Natural killer cell (primary cell): ENCODE data around the gene CD8A. TPM values are rescaled to one million over a fixed set of nuclear protein-coding genes. Genes with fewer than 3 reads are reported as not detected.

ENCODE experiments used
- ATAC-seq, 3 donors: fragments of 150-1000 bp in 2 of 3; fragments of 200-7000 bp in 1 of 3; cut with Tn5 transposase; 1 replicate in 1 of 3; 2 replicates in 2 of 3; pipeline ENCODE4 v1.10.0; 2021; ENCODE audit warnings: mild to moderate bottlenecking in 2 of 3, moderate library complexity in 2 of 3
- DNase-seq, 2 donors: peaks; one replicate each; pipeline versions ENCODE4 v3.0.0 to v3.0.0-alpha.2; 2013 to 2021; ENCODE audit warnings: mixed read lengths in 1 of 2
- H3K27ac ChIP-seq: one replicate; pipeline ENCODE4 v1.5.1; 2013; ENCODE audit warnings: mild to moderate bottlenecking, low read length
- H3K27me3 ChIP-seq: one replicate; pipeline ENCODE4 v1.6.1; 2013; ENCODE audit warnings: low read length; ENCODE audit not compliant: control insufficient read depth, insufficient read depth
- H3K36me3 ChIP-seq: one replicate; pipeline ENCODE4 v1.6.1; 2013; ENCODE audit warnings: low read length; ENCODE audit not compliant: control insufficient read depth, insufficient read depth
- H3K4me1 ChIP-seq: one replicate; pipeline ENCODE4 v1.6.1; 2013; ENCODE audit warnings: low read length; ENCODE audit not compliant: control insufficient read depth, insufficient read depth
- H3K4me3 ChIP-seq: one replicate; pipeline ENCODE4 v1.5.1; 2013; ENCODE audit warnings: low read length
- H3K9me3 ChIP-seq: one replicate; pipeline ENCODE4 v1.6.1; 2013; ENCODE audit warnings: low read length; ENCODE audit not compliant: control insufficient read depth, insufficient read depth
- H3K27ac Mint-ChIP-seq, 2 donors: one replicate each; pipeline ENCODE4 v1.8.0; 2022; ENCODE audit warnings: mild to moderate bottlenecking in 2 of 2, mixed read lengths in 2 of 2, moderate library complexity in 1 of 2
- H3K27me3 Mint-ChIP-seq, 2 donors: one replicate each; pipeline ENCODE4 v1.8.0; 2022; ENCODE audit warnings: low read depth in 2 of 2, mixed read lengths in 2 of 2
- H3K36me3 Mint-ChIP-seq: one replicate; pipeline ENCODE4 v1.8.0; 2022; ENCODE audit warnings: mixed read lengths
- H3K4me1 Mint-ChIP-seq, 2 donors: one replicate each; pipeline ENCODE4 v1.8.0; 2022; ENCODE audit warnings: mixed read lengths in 2 of 2
- H3K4me3 Mint-ChIP-seq: one replicate; pipeline ENCODE4 v1.8.0; 2022; ENCODE audit warnings: mild to moderate bottlenecking, moderate library complexity, mixed read lengths
- H3K9me3 Mint-ChIP-seq, 2 donors: one replicate each; pipeline ENCODE4 v1.8.0; 2022; ENCODE audit warnings: mixed read lengths in 2 of 2
- CTCF ChIP-seq: fragments of 200-600 bp; IDR thresholded peaks from one replicate; pipeline ENCODE4 v1.8.0; 2022; ENCODE audit warnings: antibody characterized with exemption
- WGBS: methylation state at CpG from one replicate; pipeline ENCODE4 v1.1.7; 2013; ENCODE audit warnings: missing lambda C conversion rate; ENCODE audit not compliant: insufficient coverage; 5-methylcytosine and 5-hydroxymethylcytosine counted together
- intact Hi-C: fragments of 100-400 bp; cut with micrococcal nuclease; formaldehyde crosslinking; loops from one replicate; pipeline ENCODE4 v1.14.2; 2022
- total RNA-seq, 4 donors: library from RNA; stranded (reverse); fragments of 120-200 nt in 1 of 4; gene quantifications; one replicate each; pipeline versions ENCODE4 v1.2.3 to v1.2.4, GENCODE V29; 2013 to 2022

Gene CD8A
- total RNA-seq, 3 donors from 2014 or later (not counting 1 experiment from before 2014, with no cell fraction given): 85.3 to 208 (median 162) TPM

DNA sequence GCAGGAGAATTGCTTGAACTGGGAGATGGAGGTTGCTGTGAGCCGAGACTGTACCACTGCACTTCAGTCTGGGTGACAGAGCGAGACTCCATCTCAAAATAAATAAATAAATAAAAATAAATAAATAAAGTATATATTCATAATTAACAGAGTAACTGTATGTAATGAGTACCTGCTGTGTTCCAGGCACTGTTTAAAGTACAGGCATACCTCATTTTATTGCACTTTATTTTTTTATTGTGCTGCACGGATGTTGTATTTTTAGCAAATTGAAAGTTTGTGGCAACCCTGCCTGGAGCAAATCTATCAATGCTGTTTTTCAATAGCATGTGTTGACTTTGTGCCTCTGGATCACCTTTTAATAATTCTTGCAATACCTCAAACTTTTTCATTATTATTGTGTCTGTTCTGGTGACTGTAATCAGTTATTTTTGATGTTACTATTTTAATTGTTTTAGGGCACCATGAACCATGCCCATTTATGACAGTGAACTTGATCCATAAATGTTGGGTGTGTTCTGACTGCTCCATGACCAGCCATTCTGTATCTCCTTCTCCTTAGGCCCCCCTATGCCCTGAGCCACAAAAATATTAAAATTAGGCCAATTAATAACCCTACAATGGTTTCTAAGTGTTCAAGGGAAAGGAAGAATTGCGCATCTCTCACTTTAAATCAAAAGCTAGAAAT lies 27.5 kb upstream of the CD8A start:
- Histone ChIP-seq H3K36me3 (no peaks in the 10 kb centered on the region), H3K27me3 (no peaks in the 10 kb centered on the region), H3K4me1 (no peaks in the 10 kb centered on the region), H3K9me3 (peaks cover 2% of the 10 kb centered on the region), H3K27ac (no peak overlapping the region), H3K4me3 (no peak overlapping the region)
- DNase-seq (no peak), ATAC-seq (no peak)
- TF ChIP-seq CTCF: no peak
- Mint-ChIP-seq H3K9me3 (no peaks in the 10 kb centered on the region), H3K4me3 (no peak overlapping the region), H3K27ac (no peak overlapping the region), H3K4me1 (no peaks in the 10 kb centered on the region), H3K27me3 (peaks cover 10 to 12% of the 10 kb centered on the region in 2 donors), H3K36me3 (no peaks in the 10 kb centered on the region)
- WGBS: 100% methylated on average over 1 of the region's 4 CpGs
- intact Hi-C loops: no loop called here

GRCh38 chr2:86815611-86816010 lies 24.9 kb upstream of the CD8A start:
- Histone ChIP-seq H3K36me3 (no peaks in the 10 kb centered on the region), H3K4me3 (no peak overlapping the region), H3K4me1 (no peaks in the 10 kb centered on the region), H3K27ac (no peak overlapping the region), H3K9me3 (no peaks in the 10 kb centered on the region), H3K27me3 (no peaks in the 10 kb centered on the region)
- Mint-ChIP-seq H3K4me3 (no peak overlapping the region), H3K36me3 (no peaks in the 10 kb centered on the region), H3K27ac (no peak overlapping the region), H3K4me1 (no peaks in the 10 kb centered on the region), H3K9me3 (no peaks in the 10 kb centered on the region), H3K27me3 (peaks cover 10 to 27% of the 10 kb centered on the region in 2 donors)
- WGBS: 29% methylated on average over 1 of the region's 1 CpG
- DNase-seq (peak in 1 of 2 donors; percentile 59), ATAC-seq (no peak)
- intact Hi-C loops: no loop called here
- TF ChIP-seq CTCF: no peak

- DNase-seq (peak in 1 of 2 donors; percentile 56), ATAC-seq (no peak)
- Mint-ChIP-seq H3K36me3 (no peaks in the 10 kb centered on the region), H3K27ac (peak overlapping the region in 1 of 2 donors; percentile 89), H3K27me3 (peaks cover 0 to 44% of the 10 kb centered on the region in 2 donors), H3K9me3 (no peaks in the 10 kb centered on the region), H3K4me1 (peaks cover 26 to 37% of the 10 kb centered on the region in 2 donors), H3K4me3 (peak overlapping the region; percentile 77)
- Histone ChIP-seq H3K27me3 (peaks cover 15% of the 10 kb centered on the region), H3K4me1 (peaks cover 39% of the 10 kb centered on the region), H3K27ac (peak overlapping the region; percentile 34), H3K9me3 (no peaks in the 10 kb centered on the region), H3K36me3 (no peaks in the 10 kb centered on the region), H3K4me3 (peak overlapping the region; percentile 23)
- TF ChIP-seq CTCF: no peak
- WGBS: 24% methylated on average over 43 of the region's 43 CpGs
- intact Hi-C loops: no loop called here
Observed at GRCh38 chr2:86809481-86810121, 18.9 kb upstream of the CD8A start.
